PC-3 (cell line): ENCODE results near the gene TMTC1.

ENCODE experiments used
- EZH2 ChIP-seq: fragments of 300-600 bp; sonication (generic); IDR thresholded peaks from one replicate; pipeline ENCODE4 v1.6.1; 2017; ENCODE audit warnings: antibody characterized with exemption, mild to moderate bottlenecking, low read length; ENCODE audit not compliant: unreplicated experiment
- TF ChIP-seq, protein P1 (sequence below): fragments of 300-600 bp; sonication (generic); conservative IDR thresholded peaks from 2 replicates; pipeline ENCODE4 v1.5.1; 2017; ENCODE audit warnings: antibody characterized with exemption, low read depth, mild to moderate bottlenecking, low read length

DNA sequence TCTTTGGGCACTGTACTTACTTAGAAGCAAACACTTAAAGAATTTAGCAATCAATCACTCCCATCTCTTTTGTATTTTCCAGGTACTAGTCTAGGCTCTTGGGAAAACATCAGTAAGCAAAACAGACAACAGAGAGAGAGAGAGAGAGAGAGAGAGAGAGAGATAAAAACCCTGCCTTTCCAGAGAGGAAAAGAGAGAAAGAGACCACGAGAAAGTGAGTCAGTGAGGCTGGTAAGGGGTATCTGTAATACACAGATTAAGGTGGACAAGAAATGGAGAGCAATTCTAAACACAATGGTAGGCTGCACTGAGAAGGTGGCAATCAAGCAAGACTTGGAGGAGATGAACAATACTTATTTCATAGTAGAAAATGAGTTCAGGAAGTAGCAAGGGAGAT is 166.3 kb downstream of the TMTC1 start:
- TF ChIP-seq, protein P1, sequence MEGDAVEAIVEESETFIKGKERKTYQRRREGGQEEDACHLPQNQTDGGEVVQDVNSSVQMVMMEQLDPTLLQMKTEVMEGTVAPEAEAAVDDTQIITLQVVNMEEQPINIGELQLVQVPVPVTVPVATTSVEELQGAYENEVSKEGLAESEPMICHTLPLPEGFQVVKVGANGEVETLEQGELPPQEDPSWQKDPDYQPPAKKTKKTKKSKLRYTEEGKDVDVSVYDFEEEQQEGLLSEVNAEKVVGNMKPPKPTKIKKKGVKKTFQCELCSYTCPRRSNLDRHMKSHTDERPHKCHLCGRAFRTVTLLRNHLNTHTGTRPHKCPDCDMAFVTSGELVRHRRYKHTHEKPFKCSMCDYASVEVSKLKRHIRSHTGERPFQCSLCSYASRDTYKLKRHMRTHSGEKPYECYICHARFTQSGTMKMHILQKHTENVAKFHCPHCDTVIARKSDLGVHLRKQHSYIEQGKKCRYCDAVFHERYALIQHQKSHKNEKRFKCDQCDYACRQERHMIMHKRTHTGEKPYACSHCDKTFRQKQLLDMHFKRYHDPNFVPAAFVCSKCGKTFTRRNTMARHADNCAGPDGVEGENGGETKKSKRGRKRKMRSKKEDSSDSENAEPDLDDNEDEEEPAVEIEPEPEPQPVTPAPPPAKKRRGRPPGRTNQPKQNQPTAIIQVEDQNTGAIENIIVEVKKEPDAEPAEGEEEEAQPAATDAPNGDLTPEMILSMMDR = no peak
- TF ChIP-seq EZH2 = no peak
